ENCODE results near the gene DNAJB14.

The DNAJB14 gene

GRCh38 chr4:99861120-99861905 lies 85.1 kb downstream of the DNAJB14 start:
- no peak overlapping the region for H3K9ac ChIP-seq (ENCODE audit: low read length)
- H3K9me3 ChIP-seq (ENCODE audit: low read length): no peaks in the 10 kb centered on the region
- no peak overlapping the region for H3K4me3 ChIP-seq (ENCODE audit: low read depth in 1 of 2, low read length in 2 of 2)
- no peaks in the 10 kb centered on the region for H3K36me3 ChIP-seq (ENCODE audit: insufficient read depth, low read length)
- H3K27ac ChIP-seq (ENCODE audit: low read depth, low read length): no peak overlapping the region
- H3K4me1 ChIP-seq (ENCODE audit: insufficient read depth, low read length): peaks cover 31% of the 10 kb centered on the region
- no peaks in the 10 kb centered on the region for H3K27me3 ChIP-seq (ENCODE audit: control insufficient read depth in 1 of 2, insufficient read depth in 2 of 2, low read length in 2 of 2)

DNA sequence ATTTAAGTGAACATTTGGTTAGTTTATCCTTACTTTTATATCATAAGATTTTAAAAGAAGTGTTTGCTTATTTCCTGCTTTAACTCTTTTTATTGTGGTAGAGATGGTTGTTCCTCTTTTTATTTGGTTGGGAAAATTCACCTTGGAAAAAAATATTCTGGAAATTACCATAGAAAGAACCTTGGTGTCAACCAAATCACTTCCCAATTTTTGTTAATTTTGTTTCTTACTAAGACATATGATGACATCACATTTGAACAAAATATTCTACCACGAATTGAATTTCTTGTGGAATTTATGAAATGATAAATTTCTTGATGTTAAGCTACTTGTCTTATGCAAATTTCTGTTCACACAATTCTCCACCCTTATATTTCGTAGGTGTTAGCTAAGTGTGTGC lies 85.9 kb downstream of the DNAJB14 start:
- Histone ChIP-seq H3K27me3 (ENCODE audit: control insufficient read depth in 1 of 2, insufficient read depth in 2 of 2, low read length in 2 of 2) (no peaks in the 10 kb centered on the region), H3K36me3 (ENCODE audit: insufficient read depth, low read length) (no peaks in the 10 kb centered on the region), H3K4me1 (ENCODE audit: insufficient read depth, low read length) (peaks cover 26% of the 10 kb centered on the region), H3K9me3 (ENCODE audit: low read length) (no peaks in the 10 kb centered on the region), H3K9ac (ENCODE audit: low read length) (no peak overlapping the region), H3K27ac (ENCODE audit: low read depth, low read length) (no peak overlapping the region), H3K4me3 (ENCODE audit: low read depth in 1 of 2, low read length in 2 of 2) (no peak overlapping the region)

GRCh38 chr4:99859618-99860017 lies 86.8 kb downstream of the DNAJB14 start:
- H3K27ac ChIP-seq (ENCODE audit: low read depth, low read length): no peak overlapping the region
- peaks cover 17% of the 10 kb centered on the region for H3K4me1 ChIP-seq (ENCODE audit: insufficient read depth, low read length)
- H3K9ac ChIP-seq (ENCODE audit: low read length): no peak overlapping the region
- no peaks in the 10 kb centered on the region for H3K36me3 ChIP-seq (ENCODE audit: insufficient read depth, low read length)
- H3K9me3 ChIP-seq (ENCODE audit: low read length): no peaks in the 10 kb centered on the region
- H3K27me3 ChIP-seq (ENCODE audit: control insufficient read depth in 1 of 2, insufficient read depth in 2 of 2, low read length in 2 of 2): no peaks in the 10 kb centered on the region
- no peak overlapping the region for H3K4me3 ChIP-seq (ENCODE audit: low read depth in 1 of 2, low read length in 2 of 2)

- Histone ChIP-seq H3K36me3 (ENCODE audit: insufficient read depth, low read length) (no peaks in the 10 kb centered on the region), H3K4me3 (ENCODE audit: low read depth in 1 of 2, low read length in 2 of 2) (no peak overlapping the region), H3K9ac (ENCODE audit: low read length) (no peak overlapping the region), H3K9me3 (ENCODE audit: low read length) (no peaks in the 10 kb centered on the region), H3K27me3 (ENCODE audit: control insufficient read depth in 1 of 2, insufficient read depth in 2 of 2, low read length in 2 of 2) (no peaks in the 10 kb centered on the region), H3K27ac (ENCODE audit: low read depth, low read length) (no peak overlapping the region), H3K4me1 (ENCODE audit: insufficient read depth, low read length) (peaks cover 7% of the 10 kb centered on the region)
Measured at GRCh38 chr4:99857307-99857706, 89.1 kb downstream of the DNAJB14 start.

- H3K9ac ChIP-seq (ENCODE audit: low read length): no peak overlapping the region
- H3K27me3 ChIP-seq (ENCODE audit: control insufficient read depth in 1 of 2, insufficient read depth in 2 of 2, low read length in 2 of 2): no peaks in the 10 kb centered on the region
- no peak overlapping the region for H3K27ac ChIP-seq (ENCODE audit: low read depth, low read length)
- no peaks in the 10 kb centered on the region for H3K36me3 ChIP-seq (ENCODE audit: insufficient read depth, low read length)
- H3K4me3 ChIP-seq (ENCODE audit: low read depth in 1 of 2, low read length in 2 of 2): no peak overlapping the region
- no peaks in the 10 kb centered on the region for H3K4me1 ChIP-seq (ENCODE audit: insufficient read depth, low read length)
- no peaks in the 10 kb centered on the region for H3K9me3 ChIP-seq (ENCODE audit: low read length)
Measured at GRCh38 chr4:99856166-99856565, 90.3 kb downstream of the DNAJB14 start.

- H3K9ac ChIP-seq (ENCODE audit: low read length): no peak overlapping the region
- H3K4me3 ChIP-seq (ENCODE audit: low read depth in 1 of 2, low read length in 2 of 2): no peak overlapping the region
- no peaks in the 10 kb centered on the region for H3K27me3 ChIP-seq (ENCODE audit: control insufficient read depth in 1 of 2, insufficient read depth in 2 of 2, low read length in 2 of 2)
- H3K9me3 ChIP-seq (ENCODE audit: low read length): no peaks in the 10 kb centered on the region
- H3K27ac ChIP-seq (ENCODE audit: low read depth, low read length): no peak overlapping the region
- no peaks in the 10 kb centered on the region for H3K4me1 ChIP-seq (ENCODE audit: insufficient read depth, low read length)
- H3K36me3 ChIP-seq (ENCODE audit: insufficient read depth, low read length): no peaks in the 10 kb centered on the region
Measured at GRCh38 chr4:99855678-99856077, 90.7 kb downstream of the DNAJB14 start.

DNA sequence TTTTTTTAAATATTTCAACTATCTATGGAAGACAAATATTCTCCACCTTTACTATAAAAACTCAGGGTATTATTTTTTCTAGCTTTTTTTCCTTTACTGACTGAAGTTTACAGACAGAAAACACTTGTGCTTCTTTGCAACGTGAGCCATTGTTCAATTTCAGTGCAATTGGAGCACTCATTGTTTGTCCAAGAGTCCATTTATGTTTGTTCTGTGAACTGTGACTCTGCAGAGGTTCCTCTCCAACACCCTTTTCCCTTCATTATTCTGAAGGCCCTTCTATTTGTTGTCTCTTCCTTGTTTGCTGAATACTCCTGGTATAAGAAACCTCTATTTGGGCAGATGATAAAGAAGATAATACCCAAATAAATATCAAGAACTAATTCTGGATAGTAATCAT lies 92.4 kb downstream of the DNAJB14 start:
- no peak overlapping the region for H3K9ac ChIP-seq (ENCODE audit: low read length)
- no peak overlapping the region for H3K4me3 ChIP-seq (ENCODE audit: low read depth in 1 of 2, low read length in 2 of 2)
- H3K36me3 ChIP-seq (ENCODE audit: insufficient read depth, low read length): no peaks in the 10 kb centered on the region
- no peaks in the 10 kb centered on the region for H3K27me3 ChIP-seq (ENCODE audit: control insufficient read depth in 1 of 2, insufficient read depth in 2 of 2, low read length in 2 of 2)
- no peak overlapping the region for H3K27ac ChIP-seq (ENCODE audit: low read depth, low read length)
- no peaks in the 10 kb centered on the region for H3K4me1 ChIP-seq (ENCODE audit: insufficient read depth, low read length)
- H3K9me3 ChIP-seq (ENCODE audit: low read length): no peaks in the 10 kb centered on the region

GRCh38 chr4:99853190-99853589 lies 93.2 kb downstream of the DNAJB14 start:
- Histone ChIP-seq H3K4me3 (ENCODE audit: low read depth in 1 of 2, low read length in 2 of 2) (no peak overlapping the region), H3K9me3 (ENCODE audit: low read length) (no peaks in the 10 kb centered on the region)

GRCh38 chr4:99852199-99852749 lies 94.1 kb downstream of the DNAJB14 start:
- Histone ChIP-seq H3K9me3 (ENCODE audit: low read length) (no peaks in the 10 kb centered on the region), H3K4me1 (ENCODE audit: insufficient read depth, low read length) (no peaks in the 10 kb centered on the region), H3K9ac (ENCODE audit: low read length) (no peak overlapping the region), H3K4me3 (ENCODE audit: low read depth in 1 of 2, low read length in 2 of 2) (no peak overlapping the region), H3K36me3 (ENCODE audit: insufficient read depth, low read length) (no peaks in the 10 kb centered on the region), H3K27me3 (ENCODE audit: control insufficient read depth in 1 of 2, insufficient read depth in 2 of 2, low read length in 2 of 2) (no peaks in the 10 kb centered on the region), H3K27ac (ENCODE audit: low read depth, low read length) (no peak overlapping the region)

More at GRCh38 chr4:99853190-99853589, 93.2 kb downstream of the DNAJB14 start:
- Histone ChIP-seq H3K4me1 (ENCODE audit: insufficient read depth, low read length) (no peaks in the 10 kb centered on the region), H3K9ac (ENCODE audit: low read length) (no peak overlapping the region), H3K27ac (ENCODE audit: low read depth, low read length) (no peak overlapping the region), H3K27me3 (ENCODE audit: control insufficient read depth in 1 of 2, insufficient read depth in 2 of 2, low read length in 2 of 2) (no peaks in the 10 kb centered on the region), H3K36me3 (ENCODE audit: insufficient read depth, low read length) (no peaks in the 10 kb centered on the region)

GRCh38 chr4:99848591-99849001 lies 97.8 kb downstream of the DNAJB14 start:
- no peak overlapping the region for H3K4me3 ChIP-seq (ENCODE audit: low read depth in 1 of 2, low read length in 2 of 2)
- no peaks in the 10 kb centered on the region for H3K4me1 ChIP-seq (ENCODE audit: insufficient read depth, low read length)
- no peak overlapping the region for H3K9ac ChIP-seq (ENCODE audit: low read length)
- no peaks in the 10 kb centered on the region for H3K36me3 ChIP-seq (ENCODE audit: insufficient read depth, low read length)
- no peaks in the 10 kb centered on the region for H3K27me3 ChIP-seq (ENCODE audit: control insufficient read depth in 1 of 2, insufficient read depth in 2 of 2, low read length in 2 of 2)
- H3K27ac ChIP-seq (ENCODE audit: low read depth, low read length): no peak overlapping the region
- no peaks in the 10 kb centered on the region for H3K9me3 ChIP-seq (ENCODE audit: low read length)

GRCh38 chr4:99847362-99847976 lies 98.9 kb downstream of the DNAJB14 start:
- no peak overlapping the region for H3K4me3 ChIP-seq (ENCODE audit: low read depth in 1 of 2, low read length in 2 of 2)
- no peak overlapping the region for H3K27ac ChIP-seq (ENCODE audit: low read depth, low read length)
- no peaks in the 10 kb centered on the region for H3K27me3 ChIP-seq (ENCODE audit: control insufficient read depth in 1 of 2, insufficient read depth in 2 of 2, low read length in 2 of 2)

More at GRCh38 chr4:99847362-99847976, 98.9 kb downstream of the DNAJB14 start:
- no peaks in the 10 kb centered on the region for H3K4me1 ChIP-seq (ENCODE audit: insufficient read depth, low read length)
- no peaks in the 10 kb centered on the region for H3K9me3 ChIP-seq (ENCODE audit: low read length)
- H3K9ac ChIP-seq (ENCODE audit: low read length): no peak overlapping the region
- no peaks in the 10 kb centered on the region for H3K36me3 ChIP-seq (ENCODE audit: insufficient read depth, low read length)

Data from muscle layer of colon (tissue), 2 donors.